Measurements from ENCODE around the gene HECTD4.

DNA sequence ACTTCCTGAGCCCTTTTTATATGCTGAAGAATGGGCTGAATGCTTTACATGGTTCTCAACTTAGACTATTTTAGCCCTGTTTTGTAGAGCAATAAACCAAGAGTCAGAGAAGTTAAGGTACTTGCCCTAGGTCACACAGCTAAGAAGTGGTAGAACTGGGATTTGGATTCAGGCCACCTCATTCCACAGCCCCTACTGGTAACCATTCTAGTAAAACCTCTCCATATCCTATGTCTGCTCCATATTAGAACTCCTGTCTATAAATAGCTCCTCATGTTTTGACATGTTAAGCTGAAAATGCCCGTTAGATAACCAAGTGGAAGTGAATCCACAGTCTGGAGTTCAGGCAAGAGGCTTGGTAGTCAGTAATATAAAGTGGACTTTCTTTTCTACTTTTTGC, 111.6 kb downstream of the HECTD4 start:
- TF ChIP-seq CTCF (IDR thresholded peaks at IDR 0.05 in 8 of 11, conservative IDR thresholded peaks at IDR 0.05 in 3 of 11) = no peak
- no peak for TF ChIP-seq POLR2A (IDR thresholded peaks at IDR 0.05)
- no peak for TF ChIP-seq POLR2AphosphoS5 (IDR thresholded peaks at IDR 0.05)
